Nasal cavity respiratory epithelium epithelial cell of viscerocranial mucosa (primary cell): ENCODE results near the gene PSMD2. TPM values are rescaled to one million over a fixed set of nuclear protein-coding genes. Genes with fewer than 3 reads are reported as not detected.

ENCODE experiments used
- total RNA-seq: library from RNA; depleted of rRNA; stranded (reverse); fragments of >200 nt; gene quantifications from 2 replicates; pipeline ENCODE4 v1.2.3, GENCODE V29; 2014

PSMD2 gene
- 448 and 508 TPM in 2 replicates for total RNA-seq

DNA sequence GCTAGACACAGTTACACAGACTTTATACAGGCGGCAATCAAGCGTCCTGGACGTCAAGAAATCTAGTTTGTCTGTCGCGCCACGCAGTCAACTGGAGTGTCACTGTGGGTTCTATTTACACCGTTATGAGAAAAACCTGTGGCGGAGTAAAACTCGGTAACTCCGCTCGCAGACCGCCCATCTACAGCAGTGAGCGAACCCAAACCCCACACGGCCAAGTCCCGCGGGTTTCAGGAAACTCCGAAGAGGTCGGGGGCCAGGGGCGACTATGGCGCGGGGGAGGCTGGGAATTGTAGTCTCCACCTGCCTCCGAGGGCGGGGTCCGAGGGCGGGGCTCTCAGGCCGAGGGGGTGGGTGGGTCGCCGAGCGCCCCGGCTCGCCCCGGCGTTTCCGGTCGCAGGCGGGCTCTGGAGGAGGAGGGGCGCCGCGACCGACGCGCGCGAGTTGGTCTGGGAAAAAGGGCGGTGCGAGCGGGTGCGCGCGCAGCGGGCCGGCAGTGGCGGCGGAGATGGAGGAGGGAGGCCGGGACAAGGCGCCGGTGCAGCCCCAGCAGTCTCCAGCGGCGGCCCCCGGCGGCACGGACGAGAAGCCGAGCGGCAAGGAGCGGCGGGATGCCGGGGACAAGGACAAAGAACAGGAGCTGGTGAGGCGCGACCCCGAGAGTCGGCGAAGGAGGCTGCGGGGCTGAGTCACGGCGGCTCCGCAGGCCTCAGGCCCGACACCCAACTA, at the start of gene PSMD2:
Gene PSMD2 (plus strand): TSS at position 483 of the 729 bp plus-strand sequence. CDS start 26 bp downstream, at position 509.

DNA sequence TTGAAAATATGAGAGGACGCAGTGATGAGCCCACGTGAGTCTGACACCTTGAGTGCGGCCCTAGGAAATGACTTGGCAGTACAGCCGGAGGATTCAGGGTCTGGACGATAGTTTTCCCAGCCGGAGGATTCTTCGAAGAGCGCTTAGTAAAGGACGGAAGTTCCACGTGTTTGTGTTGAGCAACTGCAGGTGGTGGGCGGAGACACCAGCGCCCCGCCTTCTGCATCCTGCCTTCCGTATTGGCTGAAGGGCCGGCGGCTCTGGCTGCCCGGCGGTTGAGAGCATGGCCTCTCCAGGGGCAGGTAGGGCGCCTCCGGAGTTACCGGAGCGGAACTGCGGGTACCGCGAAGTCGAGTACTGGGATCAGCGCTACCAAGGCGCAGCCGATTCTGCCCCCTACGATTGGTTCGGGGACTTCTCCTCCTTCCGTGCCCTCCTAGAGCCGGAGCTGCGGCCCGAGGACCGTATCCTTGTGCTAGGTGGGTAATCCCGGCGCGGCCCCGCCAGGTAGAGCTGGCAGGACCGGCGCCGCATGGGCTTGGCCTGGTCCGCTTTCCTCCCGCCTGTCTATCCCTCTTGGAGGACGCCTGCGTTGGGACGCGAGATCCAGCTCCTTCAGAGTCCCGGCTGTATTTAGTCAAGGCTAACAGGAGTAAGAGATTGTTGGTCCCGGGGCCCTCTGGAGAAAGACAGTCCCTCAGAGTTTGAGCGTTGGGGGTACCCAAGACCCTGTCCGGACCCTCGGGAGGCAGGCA, 49.5 kb upstream of the PSMD2 start, which contains the start of gene EEF1AKMT4:
Gene EEF1AKMT4 (plus strand): TSS at position 261 of the 755 bp plus-strand sequence. CDS start 23 bp downstream, at position 284.

DNA sequence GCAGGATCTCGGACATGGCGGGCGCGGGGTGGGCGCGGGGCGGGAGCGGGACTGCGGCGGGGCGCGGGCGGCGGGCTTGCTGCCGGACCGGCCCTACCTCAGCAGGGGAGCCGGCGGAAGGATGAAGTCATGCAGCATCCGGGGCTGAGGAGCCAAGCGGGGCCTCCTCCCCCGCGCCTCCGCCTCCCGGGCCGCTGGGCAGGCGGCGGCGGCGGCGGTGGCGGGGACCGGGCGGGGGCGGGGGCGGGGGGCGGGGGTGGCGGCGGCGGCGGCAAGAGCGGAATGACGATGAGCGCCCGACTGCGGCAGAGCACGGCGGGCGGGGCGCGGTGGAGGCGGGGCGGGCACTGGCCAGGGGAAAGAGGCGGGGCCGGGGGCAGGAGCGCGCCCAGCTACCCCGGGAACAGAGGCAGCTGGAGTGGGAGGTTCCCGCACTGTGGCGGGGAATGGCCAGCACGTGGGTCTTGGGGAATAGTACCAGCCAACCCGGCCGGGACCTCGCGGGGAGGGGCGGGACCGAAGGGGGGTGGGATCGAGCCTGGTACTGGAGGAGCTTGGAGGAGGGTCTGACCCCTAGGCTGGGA, 37.7 kb upstream of the PSMD2 start, which contains the start of gene CAMK2N2:
Gene CAMK2N2 (minus strand): TSS at position 284 of the 584 bp plus-strand sequence. CDS start 268 bp downstream, at position 16.

DNA sequence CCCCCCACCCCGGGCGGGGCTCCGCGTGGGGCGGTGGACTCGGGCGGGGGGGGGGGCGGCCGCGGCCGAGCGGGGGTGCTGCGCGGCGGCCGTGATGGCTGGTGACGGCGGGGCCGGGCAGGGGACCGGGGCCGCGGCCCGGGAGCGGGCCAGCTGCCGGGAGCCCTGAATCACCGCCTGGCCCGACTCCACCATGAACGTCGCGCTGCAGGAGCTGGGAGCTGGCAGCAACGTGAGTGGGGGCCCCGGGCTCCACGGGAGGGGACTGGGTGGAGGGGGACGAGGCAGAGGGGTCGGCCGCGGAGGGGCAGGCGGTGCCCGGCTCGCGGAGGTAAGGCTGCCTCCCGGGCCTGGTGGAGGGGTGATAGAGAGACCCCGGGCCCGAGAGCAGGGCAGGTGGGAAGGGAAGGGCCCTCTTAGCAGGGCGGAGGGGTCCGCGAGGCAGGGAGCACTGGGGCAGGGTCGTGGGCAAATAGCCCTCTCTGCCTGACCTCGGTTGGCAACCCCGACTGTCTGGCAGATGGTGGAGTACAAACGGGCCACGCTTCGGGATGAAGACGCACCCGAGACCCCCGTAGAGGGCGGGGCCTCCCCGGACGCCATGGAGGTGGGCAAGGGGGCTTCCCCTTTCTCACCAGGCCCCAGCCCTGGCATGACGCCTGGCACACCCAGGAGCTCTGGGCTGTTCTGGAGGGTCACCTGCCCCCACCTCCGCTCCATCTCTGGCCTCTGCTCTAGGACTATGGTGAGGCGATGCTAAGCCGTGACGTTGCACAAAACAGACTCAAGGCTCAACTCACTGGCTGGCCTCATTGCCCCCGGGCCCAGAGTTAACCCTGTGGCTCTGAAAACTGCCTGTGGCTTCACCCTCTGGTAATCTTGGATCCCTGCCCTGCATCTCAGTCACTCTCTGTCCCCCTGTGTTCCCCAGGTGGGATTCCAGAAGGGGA, 22.8 kb upstream of the PSMD2 start, which contains the start of gene ECE2:
Gene ECE2 (plus strand): TSS at position 62 of the 950 bp plus-strand sequence. CDS start 132 bp downstream, at position 194.

DNA sequence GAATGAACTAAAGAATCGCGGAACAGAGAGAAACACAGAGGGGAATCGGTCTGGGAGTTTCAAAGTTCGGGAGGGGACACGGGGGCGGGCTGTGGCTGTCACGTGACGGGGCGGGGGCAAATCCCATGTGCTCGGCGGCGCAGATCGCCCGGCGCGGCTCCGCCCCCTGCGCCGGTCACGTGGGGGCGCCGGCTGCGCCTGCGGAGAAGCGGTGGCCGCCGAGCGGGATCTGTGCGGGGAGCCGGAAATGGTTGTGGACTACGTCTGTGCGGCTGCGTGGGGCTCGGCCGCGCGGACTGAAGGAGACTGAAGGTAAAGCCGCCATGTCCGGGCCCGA, 15.3 kb downstream of the PSMD2 start, which contains the start of gene EIF4G1:
Gene EIF4G1 (plus strand): TSS at position 244 of the 337 bp plus-strand sequence. CDS start 1,191 bp downstream, outside the sequence.

DNA sequence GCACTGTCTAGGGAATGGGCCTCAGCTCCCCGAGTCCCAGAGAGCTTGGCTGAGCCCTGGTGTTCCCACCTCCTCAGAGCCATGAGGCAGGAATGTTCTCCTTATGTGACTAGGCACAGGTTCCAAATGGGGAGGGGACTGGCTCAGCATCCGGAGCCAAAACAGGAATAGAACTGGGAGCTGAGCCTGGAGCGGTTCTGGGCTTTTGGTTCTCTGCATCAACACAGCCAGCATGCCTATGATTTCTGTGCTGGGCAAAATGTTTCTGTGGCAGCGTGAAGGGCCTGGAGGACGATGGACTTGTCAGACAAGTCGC, 38.3 kb downstream of the PSMD2 start, which contains the start of gene FAM131A:
Gene FAM131A (plus strand): TSS at position 202 of the 316 bp plus-strand sequence. CDS start 31 bp downstream, at position 233.

Other genes starting within 250 kb of the PSMD2 start
- not detected in 2 replicates for gene HTR3C, start 246.2 kb upstream of the PSMD2 start, total RNA-seq
- gene HTR3E, start 202.2 kb upstream of the PSMD2 start, total RNA-seq: not detected in 2 replicates
- 31.1 and 37.1 TPM in 2 replicates for gene EIF2B5, start 163.9 kb upstream of the PSMD2 start, total RNA-seq
- 28.0 and 54.0 TPM in 2 replicates for gene DVL3, start 143.9 kb upstream of the PSMD2 start, total RNA-seq
- gene AP2M1, start 124.4 kb upstream of the PSMD2 start, total RNA-seq: 155 and 294 TPM in 2 replicates
- gene ABCF3, start 113.0 kb upstream of the PSMD2 start, total RNA-seq: 68.0 and 69.3 TPM in 2 replicates
- gene VWA5B2, start 69.7 kb upstream of the PSMD2 start, total RNA-seq: not detected in 2 replicates
- gene ALG3, start 50.3 kb upstream of the PSMD2 start, total RNA-seq: 41.7 and 45.7 TPM in 2 replicates
- gene EEF1AKMT4, start 49.6 kb upstream of the PSMD2 start, total RNA-seq: 10.3 and 10.9 TPM in 2 replicates
- gene CAMK2N2, start 37.7 kb upstream of the PSMD2 start, total RNA-seq: under 0.01 TPM in 1 of 2 replicates, not detected in the other
- gene ECE2, start 23.2 kb upstream of the PSMD2 start, total RNA-seq: not detected in 2 replicates
- gene EIF4G1, start 15.4 kb downstream of the PSMD2 start, total RNA-seq: 315 and 659 TPM in 2 replicates
- 17.6 and 22.6 TPM in 2 replicates for gene FAM131A, start 38.4 kb downstream of the PSMD2 start, total RNA-seq
- gene CLCN2, start 62.4 kb downstream of the PSMD2 start, total RNA-seq: 2.1 and 4.8 TPM in 2 replicates
- 47.8 and 50.2 TPM in 2 replicates for gene POLR2H, start 62.5 kb downstream of the PSMD2 start, total RNA-seq
- not detected in 2 replicates for gene THPO, start 79.0 kb downstream of the PSMD2 start, total RNA-seq
- gene CHRD, start 80.8 kb downstream of the PSMD2 start, total RNA-seq: not detected in 2 replicates